Gastroesophageal sphincter (tissue), 4 donors: ENCODE measurements around the gene ALDH1L1. TPM values are rescaled to one million over a fixed set of nuclear protein-coding genes. Genes with fewer than 3 reads are reported as not detected.
A peak's percentile ranks its signal among the peaks of the same experiment; 100 is the strongest.

Experiments
- ATAC-seq: fragments of 150-250 bp; one replicate; pipeline ENCODE4 v1.9.1; 2016; ENCODE audit warnings: mild to moderate bottlenecking, moderate library complexity
- H3K27ac ChIP-seq, 4 donors: fragments of 200-600 bp; sonication (generic) in 3 of 4; 1 replicate in 3 of 4; 2 replicates in 1 of 4; pipeline ENCODE4 v1.5.1; 2016 to 2019
- H3K27me3 ChIP-seq: fragments of 200-600 bp; sonication (generic); one replicate; pipeline ENCODE4 v1.5.1; 2019
- H3K36me3 ChIP-seq, 2 donors: fragments of 200-600 bp; sonication (generic); one replicate each; pipeline ENCODE4 v1.5.1; 2019; ENCODE audit warnings: control low read depth in 1 of 2
- H3K4me1 ChIP-seq, 3 donors: fragments of 200-600 bp; sonication (generic); 1 replicate in 2 of 3; 2 replicates in 1 of 3; pipeline ENCODE4 v1.5.1; 2016 to 2019; ENCODE audit warnings: control low read depth in 2 of 3
- H3K4me3 ChIP-seq, 2 donors: fragments of 200-600 bp; sonication (generic); one replicate each; pipeline ENCODE4 v1.5.1; 2019; ENCODE audit warnings: mild to moderate bottlenecking in 1 of 2, moderate library complexity in 1 of 2
- H3K9me3 ChIP-seq, 3 donors: fragments of 200-600 bp; sonication (generic); one replicate each; pipeline ENCODE4 v1.5.1; 2017 to 2019; ENCODE audit warnings: control low read depth in 2 of 3
- CTCF ChIP-seq, 4 experiments: fragments of 200-600 bp in 2 of 4; fragments of 450-650 bp in 2 of 4; sonication (generic) in 1 of 4; IDR thresholded peaks; one replicate each; pipeline ENCODE4 v1.5.1; 2017 to 2019; ENCODE audit warnings: antibody characterized with exemption in 4 of 4, mild to moderate bottlenecking in 2 of 4, moderate library complexity in 2 of 4
- EP300 ChIP-seq: sonication (generic); formaldehyde crosslinking; IDR thresholded peaks from one replicate; pipeline ENCODE4 v1.6.1; 2017; ENCODE audit warnings: antibody characterized with exemption, mild to moderate bottlenecking
- POLR2A ChIP-seq, 2 donors: fragments of 450-650 bp; IDR thresholded peaks; one replicate each; pipeline ENCODE4 v1.6.1; 2017; ENCODE audit warnings: antibody characterized with exemption in 2 of 2, mild to moderate bottlenecking in 2 of 2, moderate library complexity in 1 of 2
- POLR2AphosphoS5 ChIP-seq: sonication (generic); formaldehyde crosslinking; IDR thresholded peaks from one replicate; pipeline ENCODE4 v1.6.1; 2017; ENCODE audit warnings: antibody characterized with exemption
- WGBS, 2 donors: methylation state at CpG; one replicate each; pipeline ENCODE4 v1.1.5; 2018; ENCODE audit warnings: low coverage in 1 of 2; 5-methylcytosine and 5-hydroxymethylcytosine counted together
- total RNA-seq, 4 donors: library from RNA; depleted of rRNA; stranded (reverse); fragments of >200 nt; gene quantifications; one replicate each; pipeline ENCODE4 v1.1.0, GENCODE V29; 2016

Gene ALDH1L1
- total RNA-seq, 4 donors from 2014 or later, result 16.3 to 67.9 (median 38.7) TPM

GRCh38 chr3:126200534-126200933 lies 20.1 kb upstream of the ALDH1L1 start:
- peaks cover 0 to under 1% (median 0%) of the 10 kb centered on the region in 3 donors for H3K4me1 ChIP-seq
- ATAC-seq, result no peak
- TF ChIP-seq POLR2A (IDR thresholded peaks at IDR 0.05), result no peak
- TF ChIP-seq CTCF (IDR thresholded peaks at IDR 0.05), result no peak
- TF ChIP-seq EP300, result no peak
- no peak for TF ChIP-seq POLR2AphosphoS5
- no peak overlapping the region for H3K27ac ChIP-seq
- no peaks in the 10 kb centered on the region for H3K36me3 ChIP-seq
- H3K4me3 ChIP-seq, result no peak overlapping the region
- 51 to 83% methylated on average over 1 to 3 of the region's 3 CpGs for WGBS, 2 donors
- H3K27me3 ChIP-seq, result no peaks in the 10 kb centered on the region
- no peaks in the 10 kb centered on the region for H3K9me3 ChIP-seq

DNA sequence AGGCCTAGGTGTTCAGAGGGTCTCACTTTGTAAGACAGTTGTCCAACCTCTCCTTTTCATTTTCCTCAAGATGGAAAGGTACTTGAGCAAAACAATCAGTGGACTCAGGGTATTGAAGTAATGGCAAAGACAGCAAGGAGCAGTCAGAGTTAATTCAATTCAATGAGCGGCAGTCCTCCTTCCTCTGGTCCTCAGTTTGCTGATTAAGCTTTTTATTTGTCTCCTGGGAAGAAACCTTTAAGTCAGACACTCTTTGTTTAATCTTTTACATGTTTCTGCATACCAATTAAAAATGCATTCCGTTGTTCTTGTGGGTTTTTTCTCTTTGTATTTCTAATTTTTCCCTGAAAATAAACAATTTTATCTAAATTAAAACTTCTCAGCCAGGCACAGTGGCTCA lies 18.9 kb upstream of the ALDH1L1 start:
- Histone ChIP-seq H3K4me3 (no peak overlapping the region), H3K27me3 (no peaks in the 10 kb centered on the region), H3K4me1 (no peaks in the 10 kb centered on the region), H3K27ac (no peak overlapping the region), H3K36me3 (no peaks in the 10 kb centered on the region), H3K9me3 (no peaks in the 10 kb centered on the region)
- WGBS, 2 donors, result 61 to 75% methylated on average over 2 of the region's 2 CpGs
- no peak for ATAC-seq
- no peak for TF ChIP-seq EP300

GRCh38 chr3:126197854-126198584 lies 17.6 kb upstream of the ALDH1L1 start:
- 46 to 65% methylated on average over 4 to 6 of the region's 7 CpGs for WGBS, 2 donors
- TF ChIP-seq CTCF (IDR thresholded peaks at IDR 0.05) (peak; percentile 70 to 83 (median 79)), POLR2A (IDR thresholded peaks at IDR 0.05) (no peak)
- Histone ChIP-seq H3K4me1 (no peaks in the 10 kb centered on the region), H3K27ac (no peak overlapping the region), H3K4me3 (no peak overlapping the region), H3K36me3 (no peaks in the 10 kb centered on the region), H3K27me3 (no peaks in the 10 kb centered on the region), H3K9me3 (no peaks in the 10 kb centered on the region)
- peak; percentile 97 for ATAC-seq

DNA sequence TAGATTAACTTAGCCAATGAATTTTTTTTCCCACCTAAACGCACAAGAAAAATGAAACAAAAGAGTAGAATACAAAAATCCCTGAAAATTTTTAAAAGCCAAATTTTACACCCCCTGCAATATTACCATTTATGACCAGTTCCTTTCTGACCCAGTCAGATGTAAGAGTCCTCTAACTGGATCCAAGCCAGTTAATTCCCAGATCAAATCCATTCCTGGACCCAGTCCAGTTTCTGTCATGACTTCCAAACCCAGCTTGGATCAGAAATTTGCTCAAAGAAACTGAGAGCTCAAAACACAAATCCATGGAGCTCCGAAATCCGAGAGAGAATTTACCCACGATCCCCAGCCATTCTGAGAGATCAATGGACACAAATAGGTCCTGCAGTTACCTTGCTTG lies 17.0 kb upstream of the ALDH1L1 start:
- no peak overlapping the region for H3K4me3 ChIP-seq
- no peaks in the 10 kb centered on the region for H3K27me3 ChIP-seq
- ATAC-seq, result no peak
- H3K27ac ChIP-seq, result no peak overlapping the region
- WGBS, 2 donors, result 73 to 85% methylated on average over 3 to 4 of the region's 4 CpGs
- no peaks in the 10 kb centered on the region for H3K36me3 ChIP-seq
- TF ChIP-seq CTCF (IDR thresholded peaks at IDR 0.05), result no peak
- no peak for TF ChIP-seq POLR2AphosphoS5
- no peak for TF ChIP-seq POLR2A (IDR thresholded peaks at IDR 0.05)
- TF ChIP-seq EP300, result no peak
- H3K4me1 ChIP-seq, result no peaks in the 10 kb centered on the region
- H3K9me3 ChIP-seq, result no peaks in the 10 kb centered on the region

DNA sequence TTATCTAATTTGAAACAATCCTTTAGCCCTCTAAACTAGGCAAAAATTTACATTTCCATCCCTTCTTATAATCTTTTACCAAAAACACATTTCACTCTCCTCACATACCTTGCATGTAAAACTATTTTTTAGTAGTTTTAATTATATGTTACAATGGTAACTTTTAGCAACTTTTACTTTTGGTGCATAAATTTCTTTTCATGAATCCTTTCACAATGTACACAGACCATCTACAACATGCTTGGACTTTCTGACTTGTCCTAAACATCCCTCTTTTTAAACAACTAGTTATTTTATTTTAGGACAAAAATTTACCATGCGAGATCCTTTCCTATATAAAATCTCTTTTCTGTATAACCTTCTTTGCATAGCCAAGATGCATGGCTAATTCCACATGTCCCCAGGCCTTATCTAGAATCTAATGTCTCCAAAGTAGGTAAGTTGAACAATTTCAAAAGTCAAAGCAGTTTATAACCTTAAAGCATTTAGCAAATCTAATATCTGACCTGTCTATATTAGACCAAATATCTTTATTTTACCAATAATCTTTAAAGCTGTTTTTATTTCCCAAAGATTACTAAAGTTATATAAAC lies 14.4 kb upstream of the ALDH1L1 start:
- ATAC-seq, result no peak
- no peaks in the 10 kb centered on the region for H3K36me3 ChIP-seq
- TF ChIP-seq EP300 (no peak), CTCF (IDR thresholded peaks at IDR 0.05) (no peak), POLR2A (IDR thresholded peaks at IDR 0.05) (no peak), POLR2AphosphoS5 (no peak)
- H3K4me3 ChIP-seq, result no peak overlapping the region
- WGBS, 2 donors, result 92% methylated on average over 1 of the region's 1 CpG; no CpG with 5 or more reads in 1 of the 2 donors
- H3K27ac ChIP-seq, result no peak overlapping the region
- H3K4me1 ChIP-seq, result no peaks in the 10 kb centered on the region
- H3K27me3 ChIP-seq, result no peaks in the 10 kb centered on the region
- no peaks in the 10 kb centered on the region for H3K9me3 ChIP-seq
